ENCODE results near the gene GBF1.

GBF1 gene

DNA sequence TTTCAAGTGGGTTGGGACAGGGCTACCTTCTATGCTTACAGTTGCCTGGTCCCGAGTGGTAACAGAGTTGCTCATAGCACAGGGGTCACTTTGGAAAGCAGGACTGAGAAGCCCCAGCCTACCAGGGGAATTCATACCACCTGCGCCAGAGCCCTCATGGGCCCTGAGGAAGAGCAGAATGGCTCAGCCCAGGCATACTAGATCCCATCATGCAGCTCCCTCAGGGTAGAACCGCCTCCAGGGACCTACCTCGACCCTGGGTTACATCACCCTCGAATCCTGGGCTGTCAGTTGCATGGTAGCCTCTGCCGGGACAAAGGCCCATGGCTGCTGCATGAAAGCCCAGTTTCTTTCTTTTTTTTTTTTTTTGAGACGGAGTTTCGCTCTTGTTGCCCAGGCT is 184.1 kb downstream of the GBF1 start:
- Histone ChIP-seq H3K27me3 (no peaks in the 10 kb centered on the region), H3K36me3 (no peaks in the 10 kb centered on the region), H3K4me1 (no peaks in the 10 kb centered on the region), H3K4me3 (ENCODE audit: low read depth, low read length) (no peak overlapping the region), H3K9me3 (no peaks in the 10 kb centered on the region)
- TF ChIP-seq, protein P1, sequence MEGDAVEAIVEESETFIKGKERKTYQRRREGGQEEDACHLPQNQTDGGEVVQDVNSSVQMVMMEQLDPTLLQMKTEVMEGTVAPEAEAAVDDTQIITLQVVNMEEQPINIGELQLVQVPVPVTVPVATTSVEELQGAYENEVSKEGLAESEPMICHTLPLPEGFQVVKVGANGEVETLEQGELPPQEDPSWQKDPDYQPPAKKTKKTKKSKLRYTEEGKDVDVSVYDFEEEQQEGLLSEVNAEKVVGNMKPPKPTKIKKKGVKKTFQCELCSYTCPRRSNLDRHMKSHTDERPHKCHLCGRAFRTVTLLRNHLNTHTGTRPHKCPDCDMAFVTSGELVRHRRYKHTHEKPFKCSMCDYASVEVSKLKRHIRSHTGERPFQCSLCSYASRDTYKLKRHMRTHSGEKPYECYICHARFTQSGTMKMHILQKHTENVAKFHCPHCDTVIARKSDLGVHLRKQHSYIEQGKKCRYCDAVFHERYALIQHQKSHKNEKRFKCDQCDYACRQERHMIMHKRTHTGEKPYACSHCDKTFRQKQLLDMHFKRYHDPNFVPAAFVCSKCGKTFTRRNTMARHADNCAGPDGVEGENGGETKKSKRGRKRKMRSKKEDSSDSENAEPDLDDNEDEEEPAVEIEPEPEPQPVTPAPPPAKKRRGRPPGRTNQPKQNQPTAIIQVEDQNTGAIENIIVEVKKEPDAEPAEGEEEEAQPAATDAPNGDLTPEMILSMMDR (IDR thresholded peaks at IDR 0.05; ENCODE audit: low read depth, low read length) = no peak
- DNase-seq = no peak

DNA sequence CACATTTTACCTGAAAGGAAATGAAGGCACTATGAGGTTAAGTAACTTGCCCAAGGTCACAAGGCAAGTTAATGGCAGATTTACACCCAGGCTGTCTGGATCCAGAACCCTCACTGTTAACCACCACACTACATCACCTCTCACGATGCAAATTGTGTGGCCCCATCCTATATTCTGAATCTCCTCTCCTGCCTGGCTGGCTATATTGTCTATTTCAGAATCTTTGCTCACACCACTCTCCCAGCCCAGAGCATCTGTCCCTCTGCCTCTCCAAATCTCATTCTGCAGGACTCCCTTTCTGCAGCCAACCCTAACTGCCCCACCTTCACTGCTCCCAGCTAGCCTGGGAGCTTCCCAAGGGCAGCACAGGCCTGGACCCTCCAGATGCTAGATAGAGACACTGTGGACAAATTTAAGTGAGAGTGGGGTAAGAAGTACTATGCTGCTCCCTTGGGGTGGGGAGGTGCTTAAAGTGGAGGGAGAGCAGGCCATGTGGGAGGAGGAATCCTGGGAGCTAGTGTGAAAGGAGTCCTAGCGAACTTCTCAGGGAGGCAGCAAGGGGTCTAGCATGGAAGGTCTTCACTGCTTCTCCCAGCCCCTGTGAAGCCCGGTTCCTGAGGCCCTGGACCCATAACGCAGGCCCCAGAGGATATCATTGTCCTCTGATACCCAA is 186.3 kb downstream of the GBF1 start:
- TF ChIP-seq, protein P1 (IDR thresholded peaks at IDR 0.05; ENCODE audit: low read depth, low read length) = no peak
- Histone ChIP-seq H3K4me1 (no peaks in the 10 kb centered on the region), H3K4me3 (ENCODE audit: low read depth, low read length) (peak overlapping the region; percentile 91), H3K27me3 (no peaks in the 10 kb centered on the region), H3K9me3 (no peaks in the 10 kb centered on the region), H3K36me3 (no peaks in the 10 kb centered on the region)
- no peak for DNase-seq
